PC-9 (cell line): Measurements from ENCODE around the gene SYNM.

Experiments used
- EZH2 ChIP-seq: fragments of 200-600 bp; sonication (generic); IDR thresholded peaks from 2 replicates; pipeline ENCODE4 v1.8.0; 2017; ENCODE audit warnings: antibody characterized with exemption, low read depth
- TF ChIP-seq, protein P1 (sequence below): fragments of 200-600 bp; sonication (generic); conservative IDR thresholded peaks from 2 replicates; pipeline ENCODE4 v1.6.1; 2017; ENCODE audit warnings: mixed run types, antibody characterized with exemption, mild to moderate bottlenecking, moderate library complexity

DNA sequence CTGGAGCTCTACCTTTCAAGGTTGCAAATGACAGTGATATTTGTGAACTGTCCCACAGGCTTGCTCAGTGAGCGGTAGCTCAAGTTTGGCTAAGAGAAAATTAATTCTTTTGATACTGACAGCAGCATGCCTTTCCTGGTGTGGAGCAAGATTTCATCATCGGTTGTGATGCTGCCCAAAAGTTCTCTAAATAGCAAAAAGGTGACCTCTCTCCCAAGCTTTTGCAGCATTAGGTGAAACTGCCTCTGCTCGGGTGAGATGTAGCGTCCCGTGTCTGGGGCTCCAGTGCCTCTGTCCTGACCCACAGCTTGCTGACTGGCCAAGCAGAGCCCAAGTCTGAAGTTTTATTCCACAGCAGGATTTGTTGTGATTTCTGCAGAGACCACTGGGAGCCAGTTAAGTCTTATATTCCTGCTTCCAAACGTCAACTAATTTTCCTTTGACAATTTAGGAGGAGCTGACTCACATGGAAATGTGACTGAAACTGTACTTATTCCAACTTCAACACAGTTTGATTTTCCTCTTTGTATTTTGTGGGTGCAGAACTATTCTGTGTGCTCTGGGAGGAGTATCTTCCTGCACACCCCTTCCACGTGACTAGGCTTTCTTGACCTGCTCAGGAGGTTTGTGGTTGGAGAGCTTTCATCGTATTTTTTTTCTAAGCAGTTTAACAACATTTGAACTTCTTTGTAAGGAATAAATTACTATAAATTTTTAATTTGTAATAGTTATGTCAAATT, 5.9 kb downstream of the SYNM start:
- TF ChIP-seq, protein P1, sequence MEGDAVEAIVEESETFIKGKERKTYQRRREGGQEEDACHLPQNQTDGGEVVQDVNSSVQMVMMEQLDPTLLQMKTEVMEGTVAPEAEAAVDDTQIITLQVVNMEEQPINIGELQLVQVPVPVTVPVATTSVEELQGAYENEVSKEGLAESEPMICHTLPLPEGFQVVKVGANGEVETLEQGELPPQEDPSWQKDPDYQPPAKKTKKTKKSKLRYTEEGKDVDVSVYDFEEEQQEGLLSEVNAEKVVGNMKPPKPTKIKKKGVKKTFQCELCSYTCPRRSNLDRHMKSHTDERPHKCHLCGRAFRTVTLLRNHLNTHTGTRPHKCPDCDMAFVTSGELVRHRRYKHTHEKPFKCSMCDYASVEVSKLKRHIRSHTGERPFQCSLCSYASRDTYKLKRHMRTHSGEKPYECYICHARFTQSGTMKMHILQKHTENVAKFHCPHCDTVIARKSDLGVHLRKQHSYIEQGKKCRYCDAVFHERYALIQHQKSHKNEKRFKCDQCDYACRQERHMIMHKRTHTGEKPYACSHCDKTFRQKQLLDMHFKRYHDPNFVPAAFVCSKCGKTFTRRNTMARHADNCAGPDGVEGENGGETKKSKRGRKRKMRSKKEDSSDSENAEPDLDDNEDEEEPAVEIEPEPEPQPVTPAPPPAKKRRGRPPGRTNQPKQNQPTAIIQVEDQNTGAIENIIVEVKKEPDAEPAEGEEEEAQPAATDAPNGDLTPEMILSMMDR, result no peak
- TF ChIP-seq EZH2, result no peak
